NCI-H460 (cell line): ENCODE measurements around the gene VASH2. TPM values are rescaled to one million over a fixed set of nuclear protein-coding genes. Genes with fewer than 3 reads are reported as not detected.
"Not testable (repeated sequence)": the region's sequence is repeated elsewhere in the genome, so short reads cannot be mapped to it uniquely, and the experiment has no call there.

Experiments used
- DNase-seq: peaks from one replicate; pipeline ENCODE4 v3.0.0-alpha.2; 2016; ENCODE audit warnings: low read depth; ENCODE audit errors: extremely low read depth
- total RNA-seq: library from RNA; depleted of rRNA; stranded (reverse); fragments of >200 nt; shearing (Covaris generic); gene quantifications from 2 replicates; pipeline ENCODE4 v1.2.3, GENCODE V29; 2014

The VASH2 gene
- total RNA-seq, 1 experiment from 2014 or later = 1.3 TPM

GRCh38 chr1:212977781-212978645, 27.7 kb downstream of the VASH2 start:
- DNase-seq = no peak

DNA sequence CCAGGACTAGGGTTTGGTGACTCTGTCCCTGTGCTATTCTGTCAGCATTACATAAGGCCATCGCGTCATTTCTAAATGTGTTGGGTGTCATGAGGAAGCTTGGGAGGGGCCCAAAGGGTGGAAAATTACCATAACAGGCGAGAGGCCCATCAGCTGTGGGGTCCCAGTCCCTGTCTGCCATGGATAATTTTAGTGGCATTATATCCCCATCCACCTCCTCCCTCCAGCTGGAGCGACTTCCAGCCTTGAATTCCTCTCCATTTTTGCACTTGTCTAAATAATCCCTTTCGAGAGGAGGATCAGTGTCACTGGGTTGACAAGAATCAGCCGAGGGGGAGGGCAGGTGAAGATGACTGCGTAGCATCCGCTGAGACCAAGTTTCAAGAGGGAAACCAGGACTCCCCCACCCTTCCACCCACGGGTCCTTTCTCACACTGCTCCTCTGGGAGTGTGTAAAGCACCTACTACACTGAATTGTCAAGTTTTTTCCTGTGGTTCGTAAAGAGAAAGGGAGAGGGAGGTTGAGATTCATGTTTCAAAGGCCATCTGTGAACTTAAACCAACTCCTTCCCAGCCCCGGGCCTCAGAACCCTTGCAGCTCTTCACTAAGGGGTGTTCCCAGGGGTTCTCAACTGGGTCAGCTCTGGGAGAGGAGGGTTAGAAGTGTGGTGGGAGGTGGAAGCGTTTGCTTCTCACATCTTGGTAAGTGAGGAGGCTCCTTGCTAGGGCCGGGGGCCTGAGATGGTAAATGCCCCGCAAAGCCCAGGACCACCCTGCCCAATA, 29.2 kb downstream of the VASH2 start:
- DNase-seq = no peak

- DNase-seq = no peak
These were observed 29.9 kb downstream of the VASH2 start for GRCh38 chr1:212980123-212980785.

- no peak for DNase-seq
These were observed 30.7 kb downstream of the VASH2 start for GRCh38 chr1:212981025-212981495.

DNA sequence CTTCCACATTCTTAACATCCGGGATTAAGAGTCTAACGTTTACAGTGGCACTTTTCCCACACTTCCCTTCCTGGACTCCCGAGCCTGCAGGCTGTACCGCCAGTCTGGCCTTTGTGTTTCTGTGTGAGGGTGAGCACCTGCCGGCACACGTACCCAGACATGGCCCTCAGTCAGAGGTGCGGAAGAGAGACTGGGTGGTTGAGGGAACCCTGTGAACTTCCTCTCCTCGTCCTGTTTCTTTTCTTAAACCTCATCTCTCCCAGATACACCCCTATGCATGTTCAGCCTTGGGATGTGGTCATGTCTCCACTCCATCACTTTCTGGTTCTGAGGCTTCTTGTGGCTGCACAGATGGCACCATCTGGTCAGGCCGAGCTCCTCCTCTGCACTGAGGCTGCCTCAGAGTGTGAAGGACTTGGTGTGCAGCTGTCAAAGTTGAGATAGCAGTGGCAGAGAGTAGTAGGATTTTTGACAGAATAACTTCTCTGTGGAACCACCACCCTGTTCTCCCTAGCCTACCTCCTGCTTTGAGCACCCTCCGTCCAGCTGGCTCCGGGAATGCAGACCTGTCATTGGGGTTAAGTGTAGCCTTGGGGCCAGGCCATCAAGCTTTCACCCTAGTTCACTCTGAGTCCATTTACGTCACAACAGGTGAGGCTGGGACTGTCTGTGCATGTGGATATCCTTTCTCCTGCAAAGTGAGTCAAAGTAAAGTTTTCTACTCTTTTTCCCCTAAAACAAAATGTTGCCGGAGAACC, 31.4 kb downstream of the VASH2 start:
- no peak for DNase-seq

GRCh38 chr1:212982430-212983152, 32.2 kb downstream of the VASH2 start:
- no peak for DNase-seq

GRCh38 chr1:212983482-212983881, 33.1 kb downstream of the VASH2 start:
- DNase-seq = no peak

DNA sequence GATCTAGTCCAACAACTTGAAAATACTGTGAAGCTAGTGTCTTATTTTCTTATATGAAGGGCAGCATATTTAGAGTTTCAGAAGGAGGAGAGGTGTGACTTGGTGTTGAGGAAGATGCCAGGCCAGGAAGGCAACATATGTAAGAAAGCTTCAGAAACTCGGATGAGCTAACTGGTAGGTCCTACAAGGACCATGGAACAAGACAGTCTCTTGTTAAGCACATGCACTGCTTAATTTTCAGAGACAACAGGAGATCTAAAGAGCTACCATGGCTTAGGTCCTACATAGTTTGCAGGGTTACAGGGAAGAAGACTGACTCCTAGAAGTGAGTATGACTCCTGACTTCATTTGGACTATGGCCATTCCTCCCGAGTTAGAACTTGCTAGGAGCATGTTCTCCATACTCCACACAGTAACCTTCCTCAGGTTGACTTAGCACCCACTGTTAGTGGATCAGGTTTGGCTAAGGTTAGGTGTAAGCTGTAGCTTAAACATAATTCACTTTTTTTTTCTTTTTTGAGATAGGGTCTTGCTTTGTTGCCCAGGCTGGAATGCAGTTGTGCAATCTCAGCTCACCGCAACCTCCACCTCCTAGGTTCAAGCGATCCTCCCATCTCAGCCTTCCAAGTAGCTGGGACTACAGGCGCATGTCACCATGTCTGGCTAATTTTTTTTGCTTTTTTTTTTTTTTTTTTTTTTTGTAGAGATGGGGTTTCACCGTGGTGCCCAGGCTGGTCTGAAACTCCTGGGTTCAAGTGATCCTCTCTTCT, 34.4 kb downstream of the VASH2 start:
- no peak for DNase-seq

GRCh38 chr1:212986551-212986950, 36.2 kb downstream of the VASH2 start:
- DNase-seq = no peak

GRCh38 chr1:212987702-212988322, 37.5 kb downstream of the VASH2 start:
- DNase-seq = no peak

- DNase-seq = no peak
These were observed 39.9 kb downstream of the VASH2 start for GRCh38 chr1:212990276-212990675.

- DNase-seq = not testable (repeated sequence)
These were observed 43.6 kb downstream of the VASH2 start for GRCh38 chr1:212993960-212994359.

- DNase-seq = no peak
These were observed 44.6 kb downstream of the VASH2 start for GRCh38 chr1:212994926-212995325.

DNA sequence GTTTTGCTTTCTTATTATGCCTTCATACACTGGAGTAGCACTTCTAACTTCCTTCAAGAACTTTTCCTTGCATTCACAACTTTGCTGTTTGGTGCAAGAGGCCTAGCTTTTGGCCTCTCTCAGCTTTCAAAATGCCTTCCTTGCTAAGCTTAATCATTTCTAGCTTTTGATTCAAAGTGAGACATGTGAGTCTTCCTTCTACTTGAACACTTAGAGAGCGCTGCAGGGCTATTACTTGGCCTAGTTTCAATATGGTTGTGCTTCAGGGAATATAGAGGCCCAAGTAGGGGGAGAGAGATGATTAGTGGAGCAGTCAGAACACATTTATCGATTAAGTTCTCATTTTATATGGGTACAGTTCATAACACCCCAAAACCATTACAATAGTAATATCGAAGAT, 52.9 kb downstream of the VASH2 start:
- no peak for DNase-seq

- DNase-seq = no peak
These were observed 58.2 kb downstream of the VASH2 start for GRCh38 chr1:213008564-213008963.

DNA sequence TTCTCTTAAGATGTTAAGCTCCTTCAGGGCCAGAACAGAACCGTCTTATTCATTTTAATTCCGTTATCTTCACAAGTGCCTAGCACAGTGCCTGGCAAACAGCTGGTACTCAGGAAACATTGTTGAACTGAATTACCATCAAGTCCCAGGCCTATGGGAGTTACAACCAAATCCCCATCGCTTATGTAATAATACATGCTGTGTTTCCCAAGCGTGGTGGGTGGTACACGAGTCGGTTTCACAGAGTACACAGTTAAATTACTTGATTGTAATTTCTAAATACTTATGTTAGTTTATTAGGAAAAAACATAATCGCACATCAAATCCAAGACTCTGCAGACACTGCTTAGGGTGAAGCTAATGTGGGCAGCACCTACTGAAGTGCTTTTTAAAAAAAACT, 64.3 kb downstream of the VASH2 start:
- no peak for DNase-seq

DNA sequence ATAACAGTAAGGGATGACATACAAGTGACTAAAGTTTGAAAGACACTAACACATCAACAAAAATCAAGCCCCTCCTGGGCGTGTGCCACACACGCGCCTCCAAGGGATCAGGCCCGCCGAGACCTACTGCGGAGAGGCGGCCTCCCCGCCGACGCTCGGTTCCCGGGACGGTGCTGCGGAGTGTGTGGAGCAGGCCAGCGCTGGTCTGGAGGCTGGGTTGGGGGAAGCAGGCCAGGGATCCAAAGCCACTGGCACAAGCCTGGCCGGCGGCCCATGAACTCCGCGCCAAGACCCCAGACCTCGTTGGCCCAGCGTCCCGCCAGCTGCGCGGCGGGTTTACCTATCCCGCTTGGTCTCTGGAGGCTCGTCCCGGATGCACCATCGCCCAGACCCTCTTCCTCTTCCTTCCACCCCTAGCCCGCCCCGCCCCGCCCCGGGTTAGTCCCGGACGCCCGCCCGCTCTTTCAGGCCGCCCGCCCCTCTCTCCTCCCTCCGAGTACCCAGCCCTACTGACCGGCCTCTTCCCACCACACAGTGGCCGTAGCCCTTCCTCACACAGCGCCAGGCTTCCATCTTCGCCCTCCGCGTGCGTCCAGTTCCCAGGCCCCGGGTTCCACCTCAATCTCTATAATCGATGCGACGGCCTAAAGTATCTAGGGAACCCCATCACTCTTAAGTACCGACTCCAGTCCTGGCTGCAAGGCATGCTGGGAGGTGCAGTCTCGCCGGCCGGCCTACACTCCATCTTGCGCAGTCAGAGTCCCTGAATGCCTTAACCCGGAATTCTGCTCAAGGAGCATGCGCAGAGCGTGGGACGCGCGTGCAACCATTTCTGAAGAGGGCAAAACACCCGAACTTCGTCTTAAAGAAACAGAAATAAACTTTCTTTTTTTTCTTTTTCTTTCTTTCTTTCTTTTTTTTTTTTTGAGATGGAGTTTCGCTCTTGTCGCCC, 65.0 kb downstream of the VASH2 start, which contains the start of gene ANGEL2:
TSS of gene ANGEL2 (minus strand) at position 769 of the 952 bp plus-strand sequence. CDS start at position 573, 196 bp downstream.
- DNase-seq = peak; percentile 99
